Prostate gland (tissue), 2 donors: ENCODE results near the gene PLPP7. TPM values are rescaled to one million over a fixed set of nuclear protein-coding genes. Genes with fewer than 3 reads are reported as not detected.

Experiments used
- DNase-seq: peaks from one replicate; pipeline ENCODE4 v3.0.0-alpha.2; 2019; ENCODE audit warnings: low spot score
- H3K27ac ChIP-seq, 2 donors: fragments of 200-600 bp; sonication (generic); 2 replicates each; pipeline ENCODE4 v1.5.1; 2017 to 2019
- H3K27me3 ChIP-seq: fragments of 200-600 bp; sonication (generic); replicated peaks from 2 replicates; pipeline ENCODE4 v1.5.1; 2019; ENCODE audit not compliant: insufficient read depth
- H3K36me3 ChIP-seq, 2 donors: fragments of 200-600 bp; sonication (generic); 1 replicate in 1 of 2; 2 replicates in 1 of 2; pipeline versions ENCODE4 v1.5.1 to v1.8.1; 2017 to 2019
- H3K4me1 ChIP-seq: fragments of 200-600 bp; sonication (generic); replicated peaks from 2 replicates; pipeline ENCODE4 v1.5.1; 2019
- H3K4me3 ChIP-seq, 2 donors: fragments of 200-600 bp; sonication (generic); 2 replicates each; pipeline ENCODE4 v1.5.1; 2017 to 2019
- H3K9me3 ChIP-seq: fragments of 200-600 bp; sonication (generic); 2 replicates; pipeline ENCODE4 v1.5.1; 2017
- POLR2A ChIP-seq: fragments of 450-650 bp; IDR thresholded peaks from one replicate; pipeline ENCODE4 v1.6.1; 2016; ENCODE audit warnings: antibody characterized with exemption, mild to moderate bottlenecking
- POLR2AphosphoS5 ChIP-seq: sonication (generic); formaldehyde crosslinking; IDR thresholded peaks from one replicate; pipeline ENCODE4 v1.6.1; 2017; ENCODE audit warnings: antibody characterized with exemption
- WGBS: methylation state at CpG from one replicate; pipeline ENCODE4 v1.1.5; 2018; 5-methylcytosine and 5-hydroxymethylcytosine counted together
- intact Hi-C: fragments of 100-400 bp; cut with DNase I; formaldehyde crosslinking; loops from one replicate; pipeline ENCODE4 v1.14.2; 2022
- total RNA-seq, 2 donors: library from RNA; depleted of rRNA; stranded (reverse); fragments of >200 nt; gene quantifications; one replicate each; pipeline ENCODE4 v1.1.0, GENCODE V29; 2016
- TF ChIP-seq, protein P1 (sequence below), 4 experiments: fragments of 200-600 bp in 2 of 4; fragments of 450-650 bp in 2 of 4; sonication (generic) in 2 of 4; IDR thresholded peaks; 1 replicate in 3 of 4; 2 replicates in 1 of 4; pipeline ENCODE4 v1.5.1; 2016 to 2019; ENCODE audit warnings: antibody characterized with exemption in 4 of 4, mild to moderate bottlenecking in 2 of 4, moderate library complexity in 2 of 4

Gene PLPP7
- total RNA-seq, 2 donors from 2014 or later = 2.0 to 32.5 TPM

DNA sequence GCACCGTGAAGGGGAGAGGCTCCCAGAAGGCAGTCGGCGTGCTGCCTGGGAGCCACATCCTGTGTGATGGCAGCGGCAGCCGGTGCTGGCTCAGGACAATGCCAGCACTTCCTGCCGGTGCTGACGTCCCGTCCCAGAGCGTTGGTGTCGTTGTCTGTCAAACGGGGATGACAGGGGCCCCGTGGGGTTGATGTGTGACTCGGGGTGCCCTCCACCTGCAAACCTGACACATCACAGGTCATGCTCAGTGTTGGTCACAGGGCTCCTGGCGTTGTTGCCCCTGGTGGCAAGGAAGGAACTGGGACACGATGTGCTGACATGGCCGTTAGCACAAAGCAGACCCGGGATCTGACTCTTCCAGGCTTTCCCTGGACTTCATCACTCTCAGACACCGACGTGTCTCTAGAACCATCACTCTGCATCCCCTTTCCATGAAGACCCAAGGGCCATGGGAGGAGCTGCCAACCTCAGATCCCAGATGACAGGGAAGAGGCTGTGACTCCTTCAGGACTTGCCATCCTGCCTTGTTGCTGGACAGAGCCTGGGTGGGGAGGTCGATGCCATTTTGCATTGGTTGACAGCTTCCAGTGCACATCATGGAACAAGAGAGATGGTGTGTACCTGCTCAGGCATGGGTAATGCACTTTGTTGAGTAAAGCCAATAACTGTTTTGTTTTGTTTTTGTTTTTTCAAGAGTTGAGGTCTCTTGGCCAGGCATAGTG lies 21.5 kb downstream of the PLPP7 start:
- no peak for TF ChIP-seq POLR2AphosphoS5
- TF ChIP-seq POLR2A = no peak
- TF ChIP-seq, protein P1, sequence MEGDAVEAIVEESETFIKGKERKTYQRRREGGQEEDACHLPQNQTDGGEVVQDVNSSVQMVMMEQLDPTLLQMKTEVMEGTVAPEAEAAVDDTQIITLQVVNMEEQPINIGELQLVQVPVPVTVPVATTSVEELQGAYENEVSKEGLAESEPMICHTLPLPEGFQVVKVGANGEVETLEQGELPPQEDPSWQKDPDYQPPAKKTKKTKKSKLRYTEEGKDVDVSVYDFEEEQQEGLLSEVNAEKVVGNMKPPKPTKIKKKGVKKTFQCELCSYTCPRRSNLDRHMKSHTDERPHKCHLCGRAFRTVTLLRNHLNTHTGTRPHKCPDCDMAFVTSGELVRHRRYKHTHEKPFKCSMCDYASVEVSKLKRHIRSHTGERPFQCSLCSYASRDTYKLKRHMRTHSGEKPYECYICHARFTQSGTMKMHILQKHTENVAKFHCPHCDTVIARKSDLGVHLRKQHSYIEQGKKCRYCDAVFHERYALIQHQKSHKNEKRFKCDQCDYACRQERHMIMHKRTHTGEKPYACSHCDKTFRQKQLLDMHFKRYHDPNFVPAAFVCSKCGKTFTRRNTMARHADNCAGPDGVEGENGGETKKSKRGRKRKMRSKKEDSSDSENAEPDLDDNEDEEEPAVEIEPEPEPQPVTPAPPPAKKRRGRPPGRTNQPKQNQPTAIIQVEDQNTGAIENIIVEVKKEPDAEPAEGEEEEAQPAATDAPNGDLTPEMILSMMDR (IDR thresholded peaks at IDR 0.05) = no peak
- no peaks in the 10 kb centered on the region for H3K27me3 ChIP-seq
- no peaks in the 10 kb centered on the region for H3K4me1 ChIP-seq
- intact Hi-C loops = no loop called here
- no peak for DNase-seq
- no peaks in the 10 kb centered on the region for H3K9me3 ChIP-seq
- no peaks in the 10 kb centered on the region for H3K36me3 ChIP-seq
- no peak overlapping the region for H3K27ac ChIP-seq
- WGBS = 28% methylated on average over 14 of the region's 20 CpGs
- H3K4me3 ChIP-seq = no peak overlapping the region

DNA sequence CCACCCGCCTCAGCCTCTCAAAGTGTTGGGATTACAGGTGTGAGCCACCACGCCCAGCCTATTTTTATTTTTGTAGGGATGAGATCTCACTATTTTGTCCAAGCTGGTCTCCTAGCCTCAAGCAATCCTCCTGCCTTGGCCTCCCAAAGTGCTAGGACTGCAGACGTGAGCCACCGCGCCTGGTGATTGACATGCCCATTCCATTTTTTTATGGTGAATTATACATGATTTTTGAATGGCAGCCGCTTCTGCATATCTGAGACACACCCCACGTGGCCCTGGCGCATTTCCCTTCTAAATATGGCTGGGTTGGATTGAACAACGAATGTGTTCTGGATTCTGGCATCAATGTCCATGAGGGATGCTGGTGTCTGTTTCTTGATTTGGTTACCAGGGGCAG lies 22.7 kb downstream of the PLPP7 start:
- 90% methylated on average over 9 of the region's 9 CpGs for WGBS
- no peaks in the 10 kb centered on the region for H3K9me3 ChIP-seq
- TF ChIP-seq POLR2A (no peak), POLR2AphosphoS5 (no peak)
- TF ChIP-seq, protein P1 (IDR thresholded peaks at IDR 0.05) = no peak
- no peaks in the 10 kb centered on the region for H3K36me3 ChIP-seq
- no peaks in the 10 kb centered on the region for H3K4me1 ChIP-seq
- H3K4me3 ChIP-seq = no peak overlapping the region
- no peaks in the 10 kb centered on the region for H3K27me3 ChIP-seq
- DNase-seq = no peak
- intact Hi-C loops = no loop called here
- H3K27ac ChIP-seq = no peak overlapping the region

DNA sequence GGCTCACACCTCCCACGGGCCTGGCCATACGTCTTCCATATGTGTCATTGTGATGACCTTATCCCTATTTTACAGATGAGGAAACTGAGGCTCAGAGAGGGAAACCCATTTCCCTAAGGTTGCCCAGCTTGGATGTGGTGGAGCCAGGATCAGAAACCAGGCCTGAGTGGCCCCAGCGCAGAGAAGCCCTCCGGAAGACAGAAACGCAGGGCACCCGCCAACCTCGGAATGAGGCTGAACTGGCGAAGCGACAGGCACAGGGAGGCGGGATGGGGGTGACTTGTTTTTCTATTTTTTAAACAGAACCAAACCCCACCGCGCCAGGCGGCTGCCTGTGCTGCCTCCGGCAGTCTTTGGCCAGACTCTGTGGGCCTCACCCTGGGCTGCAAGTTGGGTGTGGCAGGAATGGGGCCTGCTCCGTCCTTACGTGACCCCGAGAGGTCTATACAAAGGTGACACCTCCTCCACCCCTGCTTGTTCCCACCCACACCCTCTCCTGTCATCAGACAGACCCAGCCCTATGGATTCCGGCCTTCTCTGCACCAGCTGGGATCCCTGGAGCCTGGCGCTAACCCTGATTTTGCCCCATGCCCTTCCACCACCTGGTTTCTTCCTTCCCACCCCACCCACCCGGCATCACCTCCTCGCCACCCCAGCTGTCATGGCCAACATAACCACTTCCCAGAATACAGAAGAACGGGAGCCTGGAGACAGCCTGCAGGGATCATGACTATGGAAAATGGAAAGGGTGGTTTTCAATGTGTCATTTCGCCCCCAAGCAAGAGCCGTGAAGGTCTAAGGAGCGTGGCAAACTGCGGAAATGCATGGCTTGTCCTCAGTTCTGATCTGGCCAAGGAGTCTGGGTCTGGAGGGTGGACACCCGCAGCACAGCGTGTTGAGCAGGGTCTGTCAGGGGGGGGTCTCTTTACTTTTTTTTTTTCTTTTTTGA lies 23.6 kb downstream of the PLPP7 start:
- Histone ChIP-seq H3K27ac (no peak overlapping the region), H3K4me3 (no peak overlapping the region), H3K27me3 (no peaks in the 10 kb centered on the region), H3K4me1 (no peaks in the 10 kb centered on the region), H3K36me3 (no peaks in the 10 kb centered on the region), H3K9me3 (no peaks in the 10 kb centered on the region)
- WGBS = 88% methylated on average over 28 of the region's 28 CpGs
- intact Hi-C loops = no loop called here
- TF ChIP-seq POLR2AphosphoS5 (no peak), POLR2A (no peak)
- TF ChIP-seq, protein P1 (IDR thresholded peaks at IDR 0.05) = no peak
- DNase-seq = no peak

DNA sequence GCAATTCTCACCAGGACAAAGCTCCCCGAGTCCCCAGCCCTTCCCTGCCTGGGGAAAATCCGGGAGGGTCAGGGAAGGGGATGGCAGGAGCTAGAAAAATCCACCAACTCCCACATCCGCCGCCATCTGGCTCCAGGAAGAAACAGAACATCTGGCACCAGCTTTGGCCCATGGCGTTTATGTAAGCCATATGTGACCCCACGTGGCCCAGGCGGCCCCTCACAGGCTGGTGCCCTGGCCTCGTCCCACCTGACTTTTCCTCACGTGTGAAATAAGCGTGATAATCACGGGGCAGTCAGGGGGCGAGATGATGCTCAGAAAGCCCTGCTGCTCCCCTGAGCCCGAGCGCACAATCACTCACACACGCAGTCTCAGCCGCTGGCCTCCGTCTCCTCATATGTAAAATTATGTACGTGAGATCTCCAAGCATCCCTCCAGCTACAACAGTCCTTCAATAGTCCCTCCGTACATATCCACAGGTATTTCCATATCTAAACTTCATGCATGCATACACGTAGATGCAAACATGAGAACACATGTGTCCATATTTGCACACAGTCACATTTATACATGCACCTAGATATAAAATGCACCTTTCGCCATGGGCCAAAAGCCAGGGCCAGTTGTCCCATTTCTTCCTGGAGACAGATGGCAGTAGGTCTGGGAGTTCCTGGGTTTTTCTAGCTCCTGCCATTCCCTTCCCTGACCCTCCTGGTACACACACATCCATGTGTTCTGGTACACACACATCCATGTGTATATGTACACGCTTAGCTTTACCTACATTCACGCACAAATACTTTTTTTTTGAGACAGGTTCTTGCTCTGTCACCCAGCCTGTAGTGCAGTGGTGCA lies 28.9 kb downstream of the PLPP7 start:
- Histone ChIP-seq H3K27ac (no peak overlapping the region), H3K27me3 (no peaks in the 10 kb centered on the region), H3K4me3 (no peak overlapping the region), H3K9me3 (no peaks in the 10 kb centered on the region), H3K4me1 (no peaks in the 10 kb centered on the region), H3K36me3 (no peaks in the 10 kb centered on the region)
- WGBS = 84% methylated on average over 23 of the region's 23 CpGs
- intact Hi-C loops = no loop called here
- TF ChIP-seq POLR2A (no peak), POLR2AphosphoS5 (no peak)
- TF ChIP-seq, protein P1 (IDR thresholded peaks at IDR 0.05) = no peak
- DNase-seq = no peak
